NCI-H82 treated with DMSO at 0.1 percent for 48 hours (cell line): ENCODE data around the gene HSPH1.
A peak's percentile ranks its signal among the peaks of the same experiment; 100 is the strongest.

Experiments used
- DNase-seq: peaks from one replicate; lab custom pipeline; 2025; ENCODE audit not compliant: unreplicated experiment; lab: John Stamatoyannopoulos, UW

Gene HSPH1

GRCh38 chr13:31133621-31134020 is 28.1 kb downstream of the HSPH1 start:
- DNase-seq = no peak

- DNase-seq = no peak
Measured at GRCh38 chr13:31131470-31131961, 30.2 kb downstream of the HSPH1 start.

GRCh38 chr13:31129419-31129818 is 32.3 kb downstream of the HSPH1 start:
- DNase-seq = no peak

GRCh38 chr13:31124204-31124603 is 37.5 kb downstream of the HSPH1 start:
- peak; percentile 9 for DNase-seq

- no peak for DNase-seq
Measured at GRCh38 chr13:31122544-31123260, 39.0 kb downstream of the HSPH1 start.

GRCh38 chr13:31122143-31122542 is 39.6 kb downstream of the HSPH1 start:
- no peak for DNase-seq

GRCh38 chr13:31121379-31122140 is 40.1 kb downstream of the HSPH1 start:
- no peak for DNase-seq

GRCh38 chr13:31119966-31120700 is 41.6 kb downstream of the HSPH1 start:
- no peak for DNase-seq

GRCh38 chr13:31119526-31119925 is 42.2 kb downstream of the HSPH1 start:
- no peak for DNase-seq

- no peak for DNase-seq
Measured at GRCh38 chr13:31116224-31116623, 45.5 kb downstream of the HSPH1 start.

GRCh38 chr13:31115616-31116015 is 46.1 kb downstream of the HSPH1 start:
- DNase-seq = no peak

GRCh38 chr13:31114641-31115040 is 47.1 kb downstream of the HSPH1 start:
- no peak for DNase-seq

- DNase-seq = no peak
Measured at GRCh38 chr13:31111136-31111535, 50.6 kb downstream of the HSPH1 start.

- DNase-seq = no peak
Measured at GRCh38 chr13:31110617-31111016, 51.1 kb downstream of the HSPH1 start.

- DNase-seq = no peak
Measured at GRCh38 chr13:31110169-31110568, 51.5 kb downstream of the HSPH1 start.

- DNase-seq = no peak
Measured at GRCh38 chr13:31107109-31107508, 54.6 kb downstream of the HSPH1 start.

GRCh38 chr13:31105856-31106255 is 55.8 kb downstream of the HSPH1 start:
- DNase-seq = no peak

- no peak for DNase-seq
Measured at GRCh38 chr13:31105020-31105795, 56.5 kb downstream of the HSPH1 start.

- no peak for DNase-seq
Measured at GRCh38 chr13:31102905-31103304, 58.8 kb downstream of the HSPH1 start.

- DNase-seq = no peak
Measured at GRCh38 chr13:31101472-31102170, 60.1 kb downstream of the HSPH1 start.
